ENCODE results near the gene UQCC2. TPM values are rescaled to one million over a fixed set of nuclear protein-coding genes. Genes with fewer than 3 reads are reported as not detected.

The UQCC2 gene
- total and polyA plus RNA-seq, 2 donors (not counting 1 experiment from before 2014, with no cell fraction given): 13.2 to 16.6 TPM

DNA sequence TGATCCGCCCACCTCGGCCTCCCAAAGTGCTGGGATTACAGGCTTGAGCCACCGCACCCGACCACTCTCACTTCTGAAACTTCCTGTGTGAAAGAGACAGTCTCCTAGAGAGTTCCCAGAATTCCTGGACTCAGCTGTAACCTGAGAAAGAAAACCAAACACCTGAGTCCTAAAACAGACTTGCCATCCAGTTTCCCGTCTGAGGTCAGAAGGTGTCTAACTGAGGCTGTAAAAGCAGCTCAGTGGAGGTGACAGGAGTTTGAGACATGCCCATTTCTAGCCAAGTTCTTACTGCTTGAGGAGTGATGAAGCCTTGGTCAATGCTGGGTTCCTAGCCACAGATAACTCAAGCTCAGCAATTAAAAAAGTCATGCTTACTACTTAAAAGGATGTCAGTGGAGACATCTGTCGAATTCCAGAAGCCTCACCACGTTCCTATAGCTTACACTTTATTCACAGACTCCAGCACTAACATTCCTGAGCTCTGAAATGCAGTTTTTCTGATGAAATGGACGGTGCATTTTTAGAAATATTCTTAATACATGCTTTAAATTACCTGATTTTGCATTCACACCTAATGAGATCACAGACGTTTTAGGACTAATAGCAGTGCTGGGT, 6.1 kb downstream of the UQCC2 start:
- intact Hi-C loops (cut with micrococcal nuclease): no loop called here
- 95% methylated on average over 5 of the region's 9 CpGs for WGBS (ENCODE audit: insufficient coverage)
- peaks cover 10 to 15% of the 10 kb centered on the region in 2 donors for H3K4me1 ChIP-seq (ENCODE audit: control insufficient read depth in 2 of 2, insufficient read depth in 2 of 2, low read length in 2 of 2)
- no peaks in the 10 kb centered on the region for H3K9me3 ChIP-seq (ENCODE audit: control extremely low read depth in 1 of 3, control insufficient read depth in 2 of 3, insufficient read depth in 1 of 3, low read length in 2 of 3)
- no peak overlapping the region for H3K4me3 ChIP-seq (ENCODE audit: control extremely low read depth in 1 of 5, extremely low read depth in 1 of 5, insufficient read depth in 1 of 5, low read depth in 2 of 5, low read length in 4 of 5)
- peaks cover 1 to 15% of the 10 kb centered on the region in 2 experiments for H3K36me3 ChIP-seq (replicated peaks in 1 of 2; ENCODE audit: control extremely low read depth in 1 of 2, control insufficient read depth in 1 of 2, extremely low read depth in 1 of 2, insufficient read depth in 2 of 2, low read length in 1 of 2)
- H3K4me3 Mint-ChIP-seq: no peak overlapping the region
- H4K20me1 ChIP-seq (ENCODE audit: control insufficient read depth, insufficient read depth, low read length, poor library complexity, severe bottlenecking): no peaks in the 10 kb centered on the region
- H3K4me1 Mint-ChIP-seq: peaks cover 33% of the 10 kb centered on the region
- POLR2A ChIA-PET: no interaction called here
- no peak for ATAC-seq (ENCODE audit: low read depth)
- H3K27me3 ChIP-seq (replicated peaks in 1 of 4; ENCODE audit: control extremely low read depth in 1 of 4, control insufficient read depth in 3 of 4, insufficient read depth in 4 of 4, low read length in 3 of 4): no peaks in the 10 kb centered on the region
- H3K27ac ChIP-seq (ENCODE audit: low read length in 2 of 2): no peak overlapping the region
- CTCF ChIA-PET: interaction anchor here (0.6 to 6.7 kb wide), 3 partner anchors 15 to 270 kb away, joined by 3 to 213 read pairs (median 4); partner anchors contain the start of gene BAK1
- H3K79me2 ChIP-seq (ENCODE audit: control insufficient read depth, insufficient read depth, low read length): peaks cover 26% of the 10 kb centered on the region
- H3K27me3 Mint-ChIP-seq: no peaks in the 10 kb centered on the region
- TF ChIP-seq EZH2 (IDR thresholded peaks at IDR 0.05; ENCODE audit: borderline replicate concordance, insufficient read depth, low read depth, low read length, poor library complexity, severe bottlenecking): no peak
- TF ChIP-seq, protein P1, sequence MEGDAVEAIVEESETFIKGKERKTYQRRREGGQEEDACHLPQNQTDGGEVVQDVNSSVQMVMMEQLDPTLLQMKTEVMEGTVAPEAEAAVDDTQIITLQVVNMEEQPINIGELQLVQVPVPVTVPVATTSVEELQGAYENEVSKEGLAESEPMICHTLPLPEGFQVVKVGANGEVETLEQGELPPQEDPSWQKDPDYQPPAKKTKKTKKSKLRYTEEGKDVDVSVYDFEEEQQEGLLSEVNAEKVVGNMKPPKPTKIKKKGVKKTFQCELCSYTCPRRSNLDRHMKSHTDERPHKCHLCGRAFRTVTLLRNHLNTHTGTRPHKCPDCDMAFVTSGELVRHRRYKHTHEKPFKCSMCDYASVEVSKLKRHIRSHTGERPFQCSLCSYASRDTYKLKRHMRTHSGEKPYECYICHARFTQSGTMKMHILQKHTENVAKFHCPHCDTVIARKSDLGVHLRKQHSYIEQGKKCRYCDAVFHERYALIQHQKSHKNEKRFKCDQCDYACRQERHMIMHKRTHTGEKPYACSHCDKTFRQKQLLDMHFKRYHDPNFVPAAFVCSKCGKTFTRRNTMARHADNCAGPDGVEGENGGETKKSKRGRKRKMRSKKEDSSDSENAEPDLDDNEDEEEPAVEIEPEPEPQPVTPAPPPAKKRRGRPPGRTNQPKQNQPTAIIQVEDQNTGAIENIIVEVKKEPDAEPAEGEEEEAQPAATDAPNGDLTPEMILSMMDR (IDR thresholded peaks at IDR 0.05): no peak
- H3K4me2 ChIP-seq (replicated peaks; ENCODE audit: low read depth, low read length, poor library complexity, severe bottlenecking): no peak overlapping the region
- H3K9me3 Mint-ChIP-seq (ENCODE audit: insufficient read depth): no peaks in the 10 kb centered on the region
- no peak overlapping the region for H2AFZ ChIP-seq (ENCODE audit: insufficient read depth, low read depth, low read length, poor library complexity, severe bottlenecking)
- H3K9ac ChIP-seq (ENCODE audit: low read length): no peak overlapping the region
- DNase-seq: no peak
- no peak overlapping the region for H3K27ac Mint-ChIP-seq

Measured in B cell (primary cell).